NCI-H1048 (cell line): ENCODE data around the gene VPS26A.

Experiments used
- DNase-seq: peaks from one replicate; lab custom pipeline; 2025; lab: John Stamatoyannopoulos, UW

VPS26A gene

DNA sequence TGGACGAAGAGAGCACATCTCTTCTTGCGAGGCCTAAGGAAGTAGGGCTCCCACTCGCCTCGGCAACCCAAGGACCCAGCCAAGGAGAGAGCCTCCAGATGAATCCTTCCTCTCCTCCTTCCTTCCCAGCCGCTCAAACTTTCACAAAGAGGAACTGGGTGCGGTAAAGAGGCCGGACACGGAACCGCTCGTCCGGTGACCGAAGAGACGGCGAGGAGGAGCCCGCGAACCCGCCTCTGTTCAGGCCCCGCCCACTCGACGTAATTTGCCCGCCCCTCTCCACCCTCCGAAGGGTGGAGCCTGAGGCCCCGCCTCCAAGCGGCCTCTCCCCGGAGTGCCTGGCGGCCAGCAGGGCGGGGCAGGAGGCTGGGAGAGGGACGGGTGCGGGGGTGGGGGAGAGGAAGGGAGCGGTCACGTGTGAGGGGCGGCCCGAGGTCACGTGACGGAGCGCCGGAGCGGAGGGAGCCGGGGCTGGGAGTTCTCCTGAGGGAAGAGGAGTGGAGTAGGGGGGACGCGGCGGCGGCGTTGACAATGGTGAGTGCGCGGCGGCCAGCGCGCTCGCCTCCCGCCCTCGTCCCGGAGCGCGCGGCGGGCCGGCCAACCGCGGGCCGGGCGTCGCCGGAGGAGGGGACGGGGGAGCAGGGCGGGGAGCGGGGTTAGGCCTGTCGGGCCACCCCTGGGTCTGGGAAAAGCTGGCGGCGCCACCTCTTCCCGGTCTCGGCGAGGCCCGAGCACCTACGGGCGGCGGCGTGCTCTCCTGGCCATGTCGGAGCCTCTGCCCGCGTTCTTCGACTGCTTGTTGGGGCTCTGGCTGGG is at the start of gene VPS26A:
VPS26A (plus strand) TSS at position 432 of the 816 bp plus-strand sequence; CDS start at position 532, 100 bp downstream.
- peak; percentile 92 for DNase-seq

DNA sequence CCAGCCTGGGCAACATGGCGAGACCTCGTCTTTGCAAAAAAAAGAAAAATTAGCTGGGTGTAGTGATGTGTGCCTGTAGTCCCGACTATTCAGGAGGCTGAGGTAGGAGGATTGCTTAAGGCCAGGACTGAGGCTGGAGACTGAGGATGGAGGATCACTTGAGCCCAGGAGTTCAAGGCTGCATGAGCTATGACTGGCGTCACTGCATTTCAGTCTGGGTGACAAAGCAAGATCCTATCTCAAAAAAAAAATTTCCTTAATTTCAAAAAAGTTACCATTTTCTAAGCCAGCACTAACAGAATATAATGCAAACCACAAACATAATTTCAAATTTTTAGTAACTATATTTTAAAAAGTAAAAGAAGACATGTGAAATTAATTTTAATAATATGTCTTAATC is 49.4 kb upstream of the VPS26A start:
- no peak for DNase-seq

DNA sequence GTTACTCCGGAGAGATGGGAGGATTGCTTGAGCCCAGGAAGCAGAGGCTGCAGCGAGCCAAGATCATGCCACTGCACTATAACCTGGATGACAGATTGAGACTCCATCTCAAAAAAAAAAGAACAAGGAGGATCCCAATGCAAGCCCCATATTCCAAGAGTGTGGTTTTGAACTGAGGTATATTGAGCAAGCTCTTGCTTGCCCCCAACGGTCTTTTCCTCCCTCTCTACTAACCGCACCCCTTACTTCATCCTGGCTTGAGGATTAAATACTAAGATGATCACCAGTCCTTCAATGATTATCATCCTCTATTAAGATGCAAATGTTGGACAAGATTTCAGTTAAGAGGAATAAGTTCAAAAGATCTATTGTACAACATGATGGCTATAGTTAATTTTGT is 48.5 kb upstream of the VPS26A start:
- no peak for DNase-seq

DNA sequence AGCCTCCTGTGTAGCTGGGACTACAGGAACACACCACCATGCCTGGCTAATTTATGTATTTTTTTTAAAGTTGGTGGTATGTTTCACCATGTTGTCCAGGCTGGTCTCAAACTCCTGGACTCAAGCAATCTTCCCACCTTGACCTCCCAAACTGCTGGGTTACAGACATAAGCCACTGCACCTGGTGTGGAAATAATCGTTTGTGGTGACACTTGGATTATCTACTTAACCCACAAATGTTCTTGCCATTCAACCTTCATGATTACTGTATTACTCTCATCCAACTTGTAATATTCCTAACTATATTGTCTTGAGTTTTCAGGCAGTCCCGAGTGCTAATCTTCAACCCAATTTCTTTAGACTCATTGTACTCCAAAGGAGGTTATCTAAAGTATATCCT is 45.7 kb upstream of the VPS26A start:
- no peak for DNase-seq

DNA sequence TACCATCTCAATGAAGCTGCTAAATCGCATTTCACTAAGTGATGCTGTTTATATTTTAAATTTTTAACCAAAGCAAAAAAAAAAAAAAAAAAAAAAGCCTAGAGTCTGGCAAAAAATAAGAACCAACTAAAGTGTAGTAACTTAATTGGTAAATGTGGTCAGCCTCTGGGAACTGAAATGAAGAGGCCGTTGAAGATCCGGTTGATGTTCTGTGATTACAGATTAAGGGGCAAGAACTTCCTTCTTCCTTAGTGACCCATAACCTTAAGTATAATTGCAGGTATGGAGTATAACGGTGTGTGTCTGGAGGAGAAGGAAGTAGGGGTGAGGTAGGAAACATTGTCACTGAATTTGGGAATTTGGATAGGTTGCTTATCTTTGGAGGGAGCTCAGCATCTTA is 43.8 kb upstream of the VPS26A start:
- no peak for DNase-seq

DNA sequence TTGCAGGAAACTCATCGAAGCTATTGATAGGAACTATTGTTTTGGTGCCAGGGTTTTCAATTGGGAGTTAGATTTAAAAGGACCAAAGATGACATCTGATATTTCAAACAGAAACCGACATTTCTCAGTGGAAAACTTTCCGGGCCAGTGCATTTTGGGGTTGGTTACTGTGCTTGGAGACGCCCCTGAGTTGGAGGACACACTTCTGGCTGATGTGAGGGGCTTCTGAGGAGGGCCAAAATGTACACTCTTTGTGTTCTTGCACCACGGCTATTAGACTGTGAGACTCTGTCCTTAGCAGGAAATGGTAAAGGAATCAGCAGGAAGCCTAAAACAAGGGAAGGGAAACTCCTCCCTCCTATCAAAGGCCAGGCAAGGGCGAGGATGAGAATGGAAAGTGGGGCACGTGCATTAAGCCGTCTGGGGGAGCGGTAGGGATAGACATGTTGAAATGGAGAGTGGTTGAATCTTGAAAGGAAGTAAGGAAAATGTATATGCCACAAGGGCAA is 37.9 kb upstream of the VPS26A start:
- DNase-seq: no peak

DNA sequence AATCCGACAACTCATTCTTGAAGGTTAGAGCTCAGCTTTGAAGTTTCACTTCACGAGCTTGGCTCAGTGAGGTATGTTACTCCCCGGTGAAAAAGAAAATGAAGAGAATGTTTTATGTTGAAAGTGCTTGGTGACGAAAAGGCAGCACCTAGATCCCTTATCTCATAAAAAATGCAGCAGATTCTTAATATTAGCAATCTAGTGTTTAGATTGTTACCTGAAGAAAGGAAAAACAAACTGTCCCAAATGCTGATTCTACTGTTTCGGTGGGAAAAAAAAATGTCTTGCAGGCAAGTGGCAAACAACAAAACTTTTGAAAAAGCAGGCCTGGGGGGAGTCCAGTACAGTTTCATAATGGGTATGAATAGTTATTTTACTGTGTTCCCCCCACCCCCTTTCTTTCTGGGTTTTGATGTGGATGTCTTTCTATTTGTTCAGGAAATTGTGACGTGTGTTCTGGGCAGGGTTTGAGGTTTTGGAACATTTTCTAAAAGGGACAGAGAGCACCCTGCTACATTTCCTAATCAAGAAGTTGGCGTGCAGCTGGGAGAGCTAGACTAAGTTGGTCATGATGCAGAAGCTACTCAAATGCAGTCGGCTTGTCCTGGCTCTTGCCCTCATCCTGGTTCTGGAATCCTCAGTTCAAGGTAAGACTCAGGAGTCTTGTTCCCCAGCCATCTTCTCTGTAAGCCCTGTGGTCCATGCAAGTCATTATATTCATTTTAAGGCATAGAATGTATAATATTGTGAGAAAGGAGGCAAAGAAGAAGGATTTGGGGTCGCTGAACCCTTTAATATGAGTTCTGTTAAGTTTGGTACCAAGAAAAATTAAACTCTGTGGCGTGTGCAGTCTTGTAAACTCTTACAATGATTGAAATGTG is 36.1 kb upstream of the VPS26A start, which contains the start of gene SRGN:
SRGN (plus strand) TSS at position 514 of the 881 bp plus-strand sequence; CDS start at position 569, 55 bp downstream.
- DNase-seq: no peak

DNA sequence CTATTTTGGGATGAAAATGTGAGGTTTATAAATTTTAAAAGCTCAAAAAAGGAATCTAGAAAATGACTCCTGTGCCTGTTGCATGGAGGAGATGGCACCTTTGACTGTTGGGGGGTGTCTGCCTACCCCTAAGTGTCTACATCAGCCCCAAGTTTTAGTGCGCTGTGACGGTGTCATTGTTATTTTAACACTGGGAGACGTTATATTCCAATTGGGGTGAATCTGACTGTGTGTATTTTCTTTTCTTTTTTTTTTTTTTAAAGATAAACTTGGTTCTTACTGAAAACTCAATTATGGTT is 35.6 kb upstream of the VPS26A start:
- DNase-seq: no peak

DNA sequence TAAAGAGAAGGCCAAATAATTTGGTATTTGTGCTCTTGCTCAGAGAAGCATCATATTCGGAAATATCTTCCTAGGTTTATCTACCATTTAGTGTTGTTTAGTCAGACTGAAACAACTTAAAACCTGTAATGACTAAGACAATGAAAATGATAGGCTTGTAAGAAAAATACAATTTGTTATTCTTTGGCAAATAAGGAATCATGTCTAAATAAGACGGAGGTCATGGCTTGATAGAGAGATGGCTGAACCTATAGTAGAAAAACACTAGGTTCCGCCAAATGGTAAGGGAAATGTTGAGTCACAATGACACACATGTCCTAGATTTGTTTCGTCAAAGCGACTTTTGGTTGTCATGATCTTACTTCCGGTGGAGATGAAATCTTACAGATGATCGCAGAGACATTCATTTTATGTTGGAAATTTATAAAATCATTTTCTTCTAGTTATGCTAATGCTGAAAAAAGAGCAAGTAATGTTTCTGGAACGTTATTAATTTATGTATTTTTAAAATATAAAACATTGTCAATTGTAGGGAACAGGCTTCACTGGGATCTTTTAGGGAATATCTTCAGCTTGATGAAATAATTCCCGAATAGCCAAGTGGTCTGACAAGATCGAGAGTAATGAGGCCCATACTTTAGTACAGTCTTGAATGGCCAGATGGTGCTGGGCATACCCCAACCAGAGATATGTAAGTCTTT is 35.0 kb upstream of the VPS26A start:
- DNase-seq: no peak

DNA sequence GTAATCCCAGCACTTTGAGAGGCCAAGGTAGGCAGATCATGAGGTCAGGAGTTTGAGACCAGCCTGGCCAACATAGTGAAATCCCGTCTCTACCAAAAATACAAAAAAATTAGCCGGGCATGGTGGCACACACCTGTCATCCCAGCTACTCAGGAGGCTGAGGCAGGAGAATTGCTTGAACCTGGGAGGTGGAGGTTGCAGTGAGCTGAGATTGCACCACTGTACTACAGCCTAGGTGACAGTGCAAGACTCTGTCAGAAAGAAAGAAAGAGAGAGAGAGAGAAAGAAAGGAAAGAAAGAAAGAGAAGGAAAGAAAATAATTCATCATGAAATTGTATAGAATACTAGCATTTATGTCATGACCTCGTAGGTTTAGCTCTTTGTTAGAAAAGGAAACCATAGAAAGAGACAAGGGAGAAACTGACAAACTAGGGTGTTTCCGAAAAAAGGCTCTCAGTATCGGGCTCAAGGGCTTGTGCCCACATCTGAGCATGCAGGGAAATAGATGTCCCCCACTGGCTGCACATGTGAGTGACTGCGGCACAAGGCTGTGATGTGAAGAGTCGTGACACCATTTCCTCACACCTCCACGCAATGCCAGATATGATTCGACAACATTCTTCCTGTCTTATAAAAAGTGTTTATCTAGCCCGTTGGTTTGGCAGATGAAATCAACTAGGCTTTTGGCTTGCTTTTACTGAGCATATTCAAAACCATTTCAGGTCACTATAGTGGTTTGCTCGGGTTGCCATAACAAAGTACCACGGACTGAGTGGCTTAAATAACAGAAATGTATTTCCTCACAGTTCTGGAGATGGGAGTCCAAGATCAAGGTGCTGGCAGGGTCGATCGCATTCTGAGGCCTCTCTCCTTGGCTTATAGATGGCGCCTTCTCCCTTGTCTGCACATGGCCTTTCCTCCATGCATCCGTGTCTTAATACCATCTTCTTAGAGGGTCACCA is 34.1 kb upstream of the VPS26A start:
- DNase-seq: no peak

DNA sequence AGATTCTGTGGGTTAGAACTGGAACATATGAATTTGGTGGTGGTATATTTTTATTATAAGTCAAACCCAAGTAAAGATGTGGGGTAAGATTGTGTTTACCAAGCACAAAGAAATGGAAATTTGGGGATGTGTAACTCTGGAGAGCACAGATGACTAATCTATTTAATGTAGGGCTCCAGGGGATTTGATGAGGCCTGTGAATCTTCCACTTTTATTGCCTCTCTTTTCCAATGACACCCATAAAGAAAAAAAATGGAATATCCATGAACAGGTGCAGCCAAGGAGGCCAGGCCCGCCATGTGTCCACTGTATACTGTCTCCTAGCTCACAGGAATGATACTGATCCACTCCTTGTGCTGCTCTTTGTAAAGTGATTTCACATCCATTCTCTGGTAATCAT is 33.3 kb upstream of the VPS26A start:
- DNase-seq: no peak

DNA sequence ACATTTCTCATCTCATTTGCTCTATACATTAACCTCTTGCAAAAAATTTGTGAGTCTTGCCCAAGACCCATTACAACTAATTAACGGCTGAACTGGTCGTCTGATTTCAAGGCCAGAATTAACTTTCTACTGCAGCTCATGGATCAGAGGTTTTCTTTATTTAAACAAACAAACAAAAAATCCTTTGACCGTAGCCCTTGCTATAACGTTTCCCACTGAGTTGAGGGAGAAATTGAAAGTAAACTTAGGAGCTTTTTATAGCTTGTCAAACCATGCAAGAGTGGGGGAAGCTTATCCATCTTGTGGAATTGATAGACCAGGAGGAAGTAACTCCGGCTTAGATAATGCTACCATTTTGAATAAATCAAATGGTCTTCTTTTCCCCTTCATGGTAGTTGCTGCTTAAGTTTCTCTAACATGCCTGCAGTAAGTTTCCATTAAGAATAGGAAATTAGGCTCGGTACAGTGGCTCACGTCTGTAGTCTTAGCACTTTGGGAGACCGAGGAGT is 32.8 kb upstream of the VPS26A start:
- DNase-seq: no peak

DNA sequence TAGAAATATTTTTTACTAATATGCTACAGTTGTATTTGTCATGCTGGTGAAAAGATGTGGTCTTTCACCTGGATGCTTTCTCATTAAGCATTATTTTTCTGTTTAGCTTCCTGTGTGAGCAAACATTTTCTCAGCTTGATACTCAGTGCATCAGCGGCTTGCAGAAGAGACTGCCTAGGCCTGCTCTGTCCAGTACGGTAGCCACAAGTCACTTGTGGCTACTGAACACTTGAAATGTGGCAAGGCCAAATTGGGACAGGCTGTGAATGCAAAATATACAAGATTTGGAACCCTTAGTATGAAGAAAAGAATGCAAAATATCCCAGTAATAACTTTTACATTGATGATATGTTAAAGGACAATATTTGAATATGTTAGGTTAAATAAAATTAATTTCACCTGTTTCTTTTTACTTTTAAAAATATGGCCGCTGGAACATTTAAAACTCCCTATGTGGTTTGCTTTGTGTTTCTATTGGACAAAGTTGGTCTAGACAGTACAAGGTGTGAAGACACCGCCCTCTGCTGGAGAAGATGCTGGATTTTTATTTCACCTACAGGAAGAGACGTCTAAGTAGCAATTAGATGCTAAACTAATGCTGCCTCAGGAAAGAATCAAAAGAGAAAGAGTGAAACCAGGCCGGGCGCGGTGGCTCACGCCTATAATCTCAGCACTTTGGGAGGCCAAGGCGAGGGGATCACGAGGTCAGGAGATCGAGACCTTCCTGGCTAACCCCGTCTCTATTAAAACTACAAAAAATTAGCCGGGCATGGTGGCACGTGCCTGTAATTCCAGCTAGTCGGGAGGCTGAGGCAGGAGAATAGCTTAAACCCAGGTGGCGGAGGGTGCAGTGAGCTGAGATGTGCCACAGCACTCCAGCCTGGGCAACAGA is 30.8 kb upstream of the VPS26A start:
- peak; percentile 28 for DNase-seq

DNA sequence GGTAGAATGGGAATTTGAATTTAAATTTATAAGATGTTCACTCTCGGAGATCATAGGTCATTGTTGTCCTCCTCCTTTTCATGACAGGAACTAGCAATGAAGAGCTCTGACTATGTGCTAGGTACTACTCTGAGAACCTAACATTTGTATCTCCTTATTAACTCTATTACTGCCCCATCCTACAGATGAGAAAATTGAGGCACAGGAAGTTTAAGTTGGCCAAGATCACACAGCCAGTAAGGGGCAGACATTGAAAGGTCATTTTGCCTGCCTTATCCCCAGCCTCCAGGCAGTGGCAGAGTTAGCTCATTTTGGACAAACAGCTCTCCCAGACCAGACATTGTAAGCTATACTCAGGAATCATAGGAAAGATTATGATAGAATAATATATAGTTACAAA is 30.0 kb upstream of the VPS26A start:
- no peak for DNase-seq

DNA sequence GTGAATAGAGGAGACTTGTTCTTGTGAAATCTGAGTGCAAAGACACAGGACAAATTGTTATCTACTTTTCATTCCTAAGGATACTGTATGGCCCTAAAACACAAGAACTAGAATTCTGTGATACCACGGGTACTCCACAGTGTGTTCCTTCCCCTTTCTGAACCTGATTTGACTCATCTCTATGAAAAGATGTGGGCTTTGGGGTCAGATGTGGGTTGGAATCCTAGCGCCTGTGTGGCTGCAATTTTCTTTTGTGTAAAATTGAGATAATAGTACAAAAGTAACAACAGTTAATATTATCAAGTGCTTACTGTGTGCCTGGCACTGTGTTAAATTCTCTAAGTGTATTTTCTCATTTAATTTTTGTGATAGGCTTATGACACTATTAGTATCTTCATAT is 27.9 kb upstream of the VPS26A start:
- DNase-seq: no peak

DNA sequence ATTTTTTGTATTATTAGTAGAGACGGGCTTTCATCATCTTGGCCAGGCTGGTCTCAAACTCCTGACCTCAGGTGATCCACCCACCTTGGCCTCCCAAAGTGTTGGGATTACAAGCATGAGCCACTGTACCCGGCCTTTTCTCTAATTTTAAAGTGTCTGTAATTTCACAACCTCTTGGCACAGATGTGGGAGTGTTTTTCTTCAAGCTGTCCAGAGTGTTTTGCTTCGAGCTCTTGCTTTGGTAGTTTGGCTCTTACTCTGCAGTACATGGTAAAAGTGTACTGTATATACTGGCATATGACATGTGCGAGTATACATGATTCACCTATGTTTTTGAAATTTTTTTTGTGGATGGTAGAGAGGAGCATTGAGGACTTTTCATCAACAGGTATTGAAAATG is 26.2 kb upstream of the VPS26A start:
- DNase-seq: no peak

DNA sequence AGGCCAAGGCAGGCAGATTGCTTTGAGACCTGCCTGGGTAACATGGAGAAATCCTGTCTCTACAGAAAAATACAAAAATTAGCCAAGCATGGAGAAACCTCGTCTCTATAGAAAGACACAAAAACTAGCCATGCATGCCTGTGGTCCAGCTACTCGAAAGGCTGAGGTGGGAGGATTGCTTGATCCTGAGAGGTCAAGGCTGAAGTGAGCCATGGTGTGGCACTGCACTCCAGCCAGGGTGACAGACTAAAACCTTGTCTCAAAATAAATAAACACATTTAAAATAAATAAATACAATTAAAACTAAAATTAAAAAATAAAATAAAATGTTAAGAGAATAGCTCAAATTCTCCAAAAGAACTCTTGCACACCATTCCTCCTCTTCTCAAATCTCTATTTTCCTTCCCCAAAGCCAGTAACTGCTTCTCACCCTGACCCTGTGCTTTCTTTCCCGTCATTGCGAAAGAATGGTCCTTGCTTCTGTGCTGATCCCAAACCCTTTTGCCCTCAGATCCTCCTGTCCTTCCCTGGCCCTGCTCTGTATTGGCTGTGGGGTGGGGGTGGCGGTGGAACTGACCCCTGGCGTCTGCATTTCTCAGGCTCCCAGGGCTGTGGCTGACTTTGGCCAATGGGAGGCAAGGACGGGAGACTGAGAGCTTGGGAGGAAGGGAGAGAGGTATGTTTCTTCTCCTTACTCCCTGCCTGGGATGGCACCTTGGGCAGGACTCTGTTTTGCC is 23.7 kb upstream of the VPS26A start:
- DNase-seq: no peak

DNA sequence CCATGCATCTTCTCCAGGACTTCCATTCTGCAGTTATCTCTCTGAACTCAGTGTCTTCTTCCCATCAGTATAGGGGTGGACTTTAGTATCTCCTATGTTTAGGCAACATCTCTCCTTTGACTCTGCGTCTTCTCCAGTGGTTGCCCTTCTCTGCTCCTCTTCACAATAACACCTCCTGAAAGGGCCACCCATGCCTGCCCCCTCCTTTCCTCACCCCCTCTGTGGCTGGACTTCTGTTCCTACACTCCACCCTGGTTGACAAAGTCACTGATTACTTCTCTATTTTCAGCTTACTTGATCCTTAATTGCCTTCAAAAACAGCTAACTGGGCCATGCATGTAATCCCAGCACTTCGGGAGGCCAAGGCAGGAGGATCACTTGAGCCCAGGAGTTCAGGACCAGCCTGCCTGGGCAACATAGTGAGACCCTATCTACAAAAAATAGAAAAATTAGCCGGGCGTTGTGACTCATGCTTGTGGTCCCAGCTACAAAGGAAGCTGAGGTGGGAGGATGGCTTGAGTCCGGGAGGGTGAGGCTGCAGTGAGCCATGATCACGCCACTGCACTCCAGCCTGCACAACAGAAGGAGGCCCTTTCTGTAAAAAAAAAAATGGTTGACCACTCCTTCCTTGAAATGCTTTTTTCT is 22.4 kb upstream of the VPS26A start:
- no peak for DNase-seq

DNA sequence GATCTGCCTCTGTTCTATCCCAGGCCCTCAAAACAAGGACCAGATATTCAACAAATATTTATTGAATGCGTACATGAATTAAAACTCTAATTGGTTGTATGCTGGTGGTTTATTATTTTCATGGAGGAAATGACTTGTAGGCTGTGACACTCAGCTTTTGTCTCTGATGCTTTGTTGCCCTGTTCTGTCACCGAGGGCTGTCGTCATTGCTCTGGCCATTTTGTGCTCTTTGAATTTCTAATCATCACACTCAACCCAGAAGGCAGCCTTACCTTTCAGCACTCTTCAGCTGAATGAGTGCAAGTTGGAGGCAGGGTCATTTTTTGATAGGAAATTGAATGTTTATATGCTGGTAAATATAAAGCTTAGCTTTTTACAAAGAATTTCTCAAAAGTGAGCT is 21.5 kb upstream of the VPS26A start:
- DNase-seq: no peak
